GM12878 (cell line): Measurements from ENCODE around the gene MCM5. TPM values are rescaled to one million over a fixed set of nuclear protein-coding genes. Genes with fewer than 3 reads are reported as not detected.

Experiments
- CHD2 ChIP-seq: IDR thresholded peaks from 2 replicates; pipeline ENCODE4 v1.6.1; 2011; ENCODE audit warnings: low read depth, low read length, improper control_type of control experiment, borderline replicate concordance
- CUX1 ChIP-seq: IDR thresholded peaks from 2 replicates; pipeline ENCODE4 v1.6.1; 2012; ENCODE audit warnings: improper control_type of control experiment, low read depth, low read length; ENCODE audit not compliant: insufficient replicate concordance
- GATAD2B ChIP-seq: fragments of 450-650 bp; conservative IDR thresholded peaks from 2 replicates; pipeline ENCODE4 v1.6.1; 2017; ENCODE audit warnings: low read depth, mild to moderate bottlenecking, moderate library complexity
- NBN ChIP-seq: fragments of 450-650 bp; IDR thresholded peaks from 2 replicates; pipeline ENCODE4 v1.6.1; 2016
- PBX3 ChIP-seq: IDR thresholded peaks from 2 replicates; pipeline ENCODE4 v1.6.1; 2011; ENCODE audit warnings: mild to moderate bottlenecking, low read depth, low read length, moderate library complexity; ENCODE audit not compliant: insufficient replicate concordance
- SKIL ChIP-seq: fragments of 450-650 bp; IDR thresholded peaks from 2 replicates; pipeline ENCODE4 v1.6.1; 2017; ENCODE audit warnings: mild to moderate bottlenecking, low read depth, inconsistent platforms; ENCODE audit not compliant: poor library complexity, severe bottlenecking
- SMAD1 ChIP-seq: fragments of 450-650 bp; IDR thresholded peaks from 2 replicates; pipeline ENCODE4 v1.6.1; 2018; ENCODE audit warnings: mild to moderate bottlenecking, low read depth; ENCODE audit not compliant: partially characterized antibody
- SREBF1 ChIP-seq: IDR thresholded peaks from 2 replicates; pipeline ENCODE4 v1.6.1; 2012; ENCODE audit warnings: mild to moderate bottlenecking, low read length
- ZNF687 ChIP-seq: fragments of 450-650 bp; IDR thresholded peaks from 2 replicates; pipeline ENCODE4 v1.6.1; 2017; ENCODE audit warnings: mild to moderate bottlenecking, moderate library complexity
- polyA plus RNA-seq, 11 experiments: library from polyadenylated mRNA; depleted of rRNA in 4 of 11; unstranded in 6 of 11; stranded (reverse) in 5 of 11; fragments of >200 nt; fragmentation: Nextera tagmentation in 4 of 11; fragmentation: Illumina TruSeq in 1 of 11; extraction: Ambion mirVana in 4 of 11; extraction: Trizol in 1 of 11; gene quantifications; 1 replicate in 1 of 11; 2 replicates in 10 of 11; pipeline versions ENCODE4 v1.2.1 to v1.2.3, GENCODE V29; 2011 to 2016; ENCODE audit warnings: inconsistent platforms in 2 of 11, missing spikeins in 2 of 11, low read depth in 1 of 11
- total RNA-seq, 4 experiments: library from RNA; depleted of rRNA in 3 of 4; stranded (reverse); fragments of >200 nt in 3 of 4; fragmentation: Illumina TruSeq in 1 of 4; extraction: Trizol in 1 of 4; gene quantifications; 2 replicates each; pipeline versions ENCODE4 v1.2.1 to v1.2.3, GENCODE V29; 2013 to 2021

MCM5 gene
- total and polyA plus RNA-seq, 10 of the 15 experiments (the other 5 are each of a cell fraction or from before 2014, with no cell fraction given) = 14.1 to 360 (median 164) TPM

GRCh38 chr22:35380537-35381423 lies 19.2 kb upstream of the MCM5 start, which contains the start of gene HMOX1 (continued):
- TF ChIP-seq ZNF687 = peak; percentile 82
- 0 out of 2 replicates have a peak, but pooled peaks have one; percentile 57 for TF ChIP-seq CHD2
- no peak for TF ChIP-seq NBN
- no peak for TF ChIP-seq SMAD1
- TF ChIP-seq CUX1 = no peak
- peak; percentile 21 for TF ChIP-seq SKIL
- TF ChIP-seq SREBF1 = no peak
- peak; percentile 11 for TF ChIP-seq PBX3
- peak; percentile 88 for TF ChIP-seq GATAD2B
